HFFc6 (cell line): ENCODE results near the gene MVD. TPM values are rescaled to one million over a fixed set of nuclear protein-coding genes. Genes with fewer than 3 reads are reported as not detected.

ENCODE experiments used
- DNase-seq: peaks from one replicate; pipeline ENCODE4 v3.0.0-alpha.2; 2018
- H3K27ac Mint-ChIP-seq: 2 replicates; pipeline ENCODE4 v1.8.0; 2020; ENCODE audit warnings: mild to moderate bottlenecking, mixed read lengths
- H3K27me3 Mint-ChIP-seq: 2 replicates; pipeline ENCODE4 v1.8.0; 2021; ENCODE audit warnings: mild to moderate bottlenecking, moderate library complexity, mixed read lengths; ENCODE audit not compliant: insufficient read depth
- H3K36me3 Mint-ChIP-seq: 2 replicates; pipeline ENCODE4 v1.8.0; 2021; ENCODE audit warnings: low read depth, mixed read lengths
- H3K4me1 Mint-ChIP-seq: 2 replicates; pipeline ENCODE4 v1.8.0; 2020; ENCODE audit warnings: low read depth, mixed read lengths
- H3K4me3 Mint-ChIP-seq: 2 replicates; pipeline ENCODE4 v1.8.0; 2020; ENCODE audit warnings: mild to moderate bottlenecking, moderate library complexity, mixed read lengths
- H3K9me3 Mint-ChIP-seq: 2 replicates; pipeline ENCODE4 v1.8.0; 2020; ENCODE audit warnings: mild to moderate bottlenecking, mixed read lengths
- CTCF ChIP-seq: fragments of 200-600 bp; sonication (generic); IDR thresholded peaks from 2 replicates; pipeline ENCODE4 v1.5.0; 2021; ENCODE audit warnings: antibody characterized with exemption, mild to moderate bottlenecking
- total RNA-seq, 6 experiments: library from RNA; stranded (reverse); fragmentation: NEBNext Ultra II Directional; extraction: Animal tissue kit (Norgen Biotek cat#: 25700); gene quantifications; 2 replicates in 1 of 6; 3 replicates in 5 of 6; pipeline ENCODE4 v1.2.3, GENCODE V29; 2021

Gene MVD
- total RNA-seq, 6 experiments from 2014 or later, result 21.1 to 28.0 (median 24.0) TPM

DNA sequence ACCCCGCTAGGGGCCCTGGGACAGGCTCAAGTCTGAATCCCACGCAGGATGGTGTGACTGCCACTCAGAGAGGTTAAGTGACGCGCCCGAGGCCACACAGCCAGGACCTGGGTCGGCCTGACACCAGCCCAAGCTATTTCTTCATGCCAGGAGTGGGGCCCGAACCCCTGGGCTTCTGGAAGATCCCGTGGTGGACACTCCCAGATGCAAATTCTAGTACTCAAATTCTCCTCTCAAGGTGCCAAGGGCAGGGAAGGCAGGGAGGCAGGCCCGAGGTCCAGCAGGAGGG, 19.3 kb downstream of the MVD start:
- H3K27me3 Mint-ChIP-seq, result peaks cover 16% of the 10 kb centered on the region
- no peak for TF ChIP-seq CTCF
- no peak for DNase-seq
- no peak overlapping the region for H3K27ac Mint-ChIP-seq
- no peak overlapping the region for H3K4me3 Mint-ChIP-seq
- no peaks in the 10 kb centered on the region for H3K4me1 Mint-ChIP-seq
- H3K9me3 Mint-ChIP-seq, result no peaks in the 10 kb centered on the region
- no peaks in the 10 kb centered on the region for H3K36me3 Mint-ChIP-seq

GRCh38 chr16:88642881-88643643, 19.8 kb downstream of the MVD start:
- Mint-ChIP-seq H3K9me3 (no peaks in the 10 kb centered on the region), H3K4me1 (no peaks in the 10 kb centered on the region), H3K27ac (no peak overlapping the region), H3K4me3 (no peak overlapping the region), H3K36me3 (no peaks in the 10 kb centered on the region), H3K27me3 (peaks cover 19% of the 10 kb centered on the region)
- no peak for TF ChIP-seq CTCF
- no peak for DNase-seq

DNA sequence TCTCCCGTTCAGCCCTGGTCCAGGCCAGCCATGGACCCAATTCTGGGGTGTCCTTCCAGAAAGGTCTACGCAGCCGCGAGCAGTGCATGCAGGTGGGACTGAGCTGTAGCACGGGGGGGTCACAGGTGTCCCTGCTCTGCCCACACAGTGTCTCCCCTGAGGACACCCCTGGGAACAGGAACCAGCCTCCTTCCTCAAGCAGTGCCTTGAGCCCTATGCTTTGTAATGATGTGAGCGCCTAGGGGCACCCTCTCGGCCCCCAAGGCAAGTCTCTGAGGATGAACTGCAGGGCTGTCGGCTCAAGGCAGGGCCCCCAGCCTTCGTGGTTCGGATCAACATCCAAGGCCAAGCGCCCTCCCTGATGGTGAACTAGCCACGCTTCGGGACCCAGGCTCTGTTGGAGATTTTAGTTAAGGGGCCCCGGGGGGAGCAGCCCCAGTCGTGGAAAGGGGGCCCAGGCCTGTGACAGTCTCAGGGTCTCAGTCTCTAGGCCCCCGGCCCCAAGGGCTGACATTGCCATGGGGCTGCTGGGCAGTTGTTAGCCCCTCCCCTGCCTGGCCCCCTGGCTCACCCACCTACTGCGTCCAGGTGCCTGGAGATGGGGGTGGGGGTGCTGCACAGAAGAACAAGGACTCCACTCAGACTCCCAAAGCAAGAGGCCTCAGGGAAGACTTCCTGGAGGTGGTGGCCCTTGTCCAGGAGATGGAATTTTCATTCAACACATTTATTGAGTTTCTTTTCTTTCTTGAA, 22.2 kb downstream of the MVD start:
- H3K36me3 Mint-ChIP-seq, result no peaks in the 10 kb centered on the region
- H3K27me3 Mint-ChIP-seq, result peaks cover 22% of the 10 kb centered on the region
- H3K4me3 Mint-ChIP-seq, result no peak overlapping the region
- DNase-seq, result no peak
- no peaks in the 10 kb centered on the region for H3K9me3 Mint-ChIP-seq
- peaks cover 11% of the 10 kb centered on the region for H3K4me1 Mint-ChIP-seq
- H3K27ac Mint-ChIP-seq, result no peak overlapping the region
- TF ChIP-seq CTCF, result no peak

GRCh38 chr16:88640039-88640495, 22.8 kb downstream of the MVD start:
- no peaks in the 10 kb centered on the region for H3K9me3 Mint-ChIP-seq
- H3K4me1 Mint-ChIP-seq, result peaks cover 15% of the 10 kb centered on the region
- H3K27ac Mint-ChIP-seq, result no peak overlapping the region
- no peak overlapping the region for H3K4me3 Mint-ChIP-seq
- no peaks in the 10 kb centered on the region for H3K36me3 Mint-ChIP-seq
- H3K27me3 Mint-ChIP-seq, result peaks cover 22% of the 10 kb centered on the region
- DNase-seq, result no peak
- no peak for TF ChIP-seq CTCF

DNA sequence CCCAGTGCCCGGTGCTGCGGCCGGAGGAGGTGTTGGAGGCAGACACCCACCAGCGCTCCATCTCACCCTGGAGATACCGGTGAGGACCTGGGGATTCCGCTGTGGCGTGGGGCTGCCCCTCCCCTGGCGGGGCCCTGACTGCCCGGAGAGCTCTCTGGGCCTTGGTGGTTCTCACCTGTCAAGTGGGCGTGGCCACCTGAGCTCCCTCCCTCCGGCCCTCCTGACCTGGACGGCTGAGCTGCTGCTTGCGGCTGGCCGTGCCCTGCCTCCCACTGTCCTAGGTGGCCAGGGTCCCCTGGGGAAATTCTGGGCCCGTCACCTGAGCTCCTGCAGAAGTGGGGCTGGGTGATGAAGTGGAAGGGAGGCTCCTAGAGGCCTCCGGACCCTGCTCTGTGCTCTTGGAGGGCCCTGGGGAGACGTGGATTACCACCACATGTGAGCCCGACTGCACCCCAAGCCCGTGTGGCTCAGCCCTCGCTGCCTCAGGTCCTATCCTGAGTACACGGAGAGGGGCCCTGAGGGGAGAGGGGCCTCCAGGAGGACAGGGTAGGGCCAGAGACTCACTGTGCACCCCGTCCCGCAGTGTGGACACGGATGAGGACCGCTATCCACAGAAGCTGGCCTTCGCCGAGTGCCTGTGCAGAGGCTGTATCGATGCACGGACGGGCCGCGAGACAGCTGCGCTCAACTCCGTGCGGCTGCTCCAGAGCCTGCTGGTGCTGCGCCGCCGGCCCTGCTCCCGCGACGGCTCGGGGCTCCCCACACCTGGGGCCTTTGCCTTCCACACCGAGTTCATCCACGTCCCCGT, 23.5 kb downstream of the MVD start:
- Mint-ChIP-seq H3K36me3 (no peaks in the 10 kb centered on the region), H3K27ac (no peak overlapping the region), H3K4me3 (no peak overlapping the region), H3K9me3 (no peaks in the 10 kb centered on the region), H3K4me1 (peaks cover 17% of the 10 kb centered on the region), H3K27me3 (peaks cover 19% of the 10 kb centered on the region)
- DNase-seq, result no peak
- no peak for TF ChIP-seq CTCF
